ENCODE data around the gene UST. TPM values are rescaled to one million over a fixed set of nuclear protein-coding genes. Genes with fewer than 3 reads are reported as not detected.

Gene UST
- total and polyA plus RNA-seq, 2 experiments from 2014 or later, result 8.0 to 11.7 TPM

DNA sequence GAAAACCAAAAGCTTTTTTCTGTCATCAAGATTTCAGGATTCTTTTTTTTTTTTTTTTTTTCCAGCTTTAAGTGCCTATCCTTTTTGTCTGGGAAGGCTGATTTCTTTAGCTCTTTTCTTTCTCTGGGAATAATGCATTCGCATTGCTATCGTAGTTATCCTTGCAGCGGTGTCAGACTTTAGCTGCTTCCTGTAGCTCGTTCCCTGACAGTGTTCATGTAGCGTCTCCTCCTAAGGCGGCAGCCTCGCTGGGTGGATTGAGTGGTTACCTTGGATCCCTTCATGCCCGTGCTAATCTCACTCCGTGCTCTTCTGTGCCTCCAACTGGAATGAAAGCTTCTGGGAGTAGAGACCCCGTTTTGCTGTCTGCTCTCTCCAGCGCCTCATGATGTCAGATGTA lies 43.1 kb downstream of the UST start:
- TF ChIP-seq EZH2phosphoT487 (IDR thresholded peaks at IDR 0.05; ENCODE audit: low read depth, severe bottlenecking, unreplicated experiment) (no peak), EZH2 (IDR thresholded peaks at IDR 0.05; ENCODE audit: borderline replicate concordance) (no peak)
- TF ChIP-seq, protein P1, sequence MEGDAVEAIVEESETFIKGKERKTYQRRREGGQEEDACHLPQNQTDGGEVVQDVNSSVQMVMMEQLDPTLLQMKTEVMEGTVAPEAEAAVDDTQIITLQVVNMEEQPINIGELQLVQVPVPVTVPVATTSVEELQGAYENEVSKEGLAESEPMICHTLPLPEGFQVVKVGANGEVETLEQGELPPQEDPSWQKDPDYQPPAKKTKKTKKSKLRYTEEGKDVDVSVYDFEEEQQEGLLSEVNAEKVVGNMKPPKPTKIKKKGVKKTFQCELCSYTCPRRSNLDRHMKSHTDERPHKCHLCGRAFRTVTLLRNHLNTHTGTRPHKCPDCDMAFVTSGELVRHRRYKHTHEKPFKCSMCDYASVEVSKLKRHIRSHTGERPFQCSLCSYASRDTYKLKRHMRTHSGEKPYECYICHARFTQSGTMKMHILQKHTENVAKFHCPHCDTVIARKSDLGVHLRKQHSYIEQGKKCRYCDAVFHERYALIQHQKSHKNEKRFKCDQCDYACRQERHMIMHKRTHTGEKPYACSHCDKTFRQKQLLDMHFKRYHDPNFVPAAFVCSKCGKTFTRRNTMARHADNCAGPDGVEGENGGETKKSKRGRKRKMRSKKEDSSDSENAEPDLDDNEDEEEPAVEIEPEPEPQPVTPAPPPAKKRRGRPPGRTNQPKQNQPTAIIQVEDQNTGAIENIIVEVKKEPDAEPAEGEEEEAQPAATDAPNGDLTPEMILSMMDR (IDR thresholded peaks at IDR 0.05; ENCODE audit: poor library complexity), result no peak

DNA sequence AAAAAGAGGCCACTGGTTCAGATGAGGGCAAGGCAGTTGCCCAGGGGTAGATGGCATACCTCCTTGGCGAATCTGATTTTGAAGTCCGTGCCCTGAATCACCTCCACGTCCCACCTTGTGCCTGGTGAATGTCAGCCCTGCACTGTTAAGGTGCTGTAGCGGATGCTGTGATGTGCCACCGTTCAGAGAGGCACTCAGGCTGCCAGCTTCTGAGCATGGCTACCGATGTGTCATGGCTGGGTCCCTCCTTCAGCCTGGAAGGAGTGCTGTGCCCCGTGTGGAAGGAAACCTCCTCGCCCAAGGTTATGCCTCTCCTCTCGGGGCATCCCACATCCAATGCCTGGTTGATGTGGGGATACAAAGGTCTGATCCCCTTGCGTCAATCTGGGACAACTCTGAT lies 43.6 kb downstream of the UST start:
- no peaks in the 10 kb centered on the region for H3K9me2 ChIP-seq (replicated peaks; ENCODE audit: insufficient read depth)
- no peaks in the 10 kb centered on the region for H3K27me3 ChIP-seq
- H3K79me2 ChIP-seq, result peaks cover 8% of the 10 kb centered on the region
- no peak for DNase-seq (ENCODE audit: low spot score)
- TF ChIP-seq EZH2phosphoT487 (IDR thresholded peaks at IDR 0.05; ENCODE audit: low read depth, severe bottlenecking, unreplicated experiment) (no peak), EZH2 (IDR thresholded peaks at IDR 0.05; ENCODE audit: borderline replicate concordance) (no peak)
- TF ChIP-seq, protein P1 (IDR thresholded peaks at IDR 0.05; ENCODE audit: poor library complexity), result no peak
- H4K20me1 ChIP-seq (ENCODE audit: insufficient read depth, poor library complexity, severe bottlenecking), result no peaks in the 10 kb centered on the region
- no peak overlapping the region for H2AFZ ChIP-seq
- H3K4me2 ChIP-seq, result no peak overlapping the region
- no peak overlapping the region for H3K27ac ChIP-seq
- no peaks in the 10 kb centered on the region for H3K36me3 ChIP-seq (replicated peaks; ENCODE audit: insufficient read depth, low read depth)
- H3K4me1 ChIP-seq (ENCODE audit: insufficient read depth), result no peaks in the 10 kb centered on the region
- no peaks in the 10 kb centered on the region for H3K9me3 ChIP-seq (ENCODE audit: low read depth)
- 94% methylated on average over 10 of the region's 10 CpGs for WGBS (ENCODE audit: low lambda C conversion rate, missing lambda C conversion rate)
- no peak overlapping the region for H3K4me3 ChIP-seq

More for the DNA sequence above, 43.1 kb downstream of the UST start:
- no peaks in the 10 kb centered on the region for H3K36me3 ChIP-seq (replicated peaks; ENCODE audit: insufficient read depth, low read depth)
- no peak for DNase-seq (ENCODE audit: low spot score)
- H3K9me3 ChIP-seq (ENCODE audit: low read depth), result no peaks in the 10 kb centered on the region
- H3K27ac ChIP-seq, result no peak overlapping the region
- H3K4me3 ChIP-seq, result no peak overlapping the region
- H3K79me2 ChIP-seq, result peaks cover 8% of the 10 kb centered on the region
- H2AFZ ChIP-seq, result no peak overlapping the region
- H3K4me2 ChIP-seq, result no peak overlapping the region
- H3K4me1 ChIP-seq (ENCODE audit: insufficient read depth), result no peaks in the 10 kb centered on the region
- H4K20me1 ChIP-seq (ENCODE audit: insufficient read depth, poor library complexity, severe bottlenecking), result no peaks in the 10 kb centered on the region
- WGBS (ENCODE audit: low lambda C conversion rate, missing lambda C conversion rate), result 90% methylated on average over 11 of the region's 11 CpGs
- no peaks in the 10 kb centered on the region for H3K9me2 ChIP-seq (replicated peaks; ENCODE audit: insufficient read depth)
- no peaks in the 10 kb centered on the region for H3K27me3 ChIP-seq

DNA sequence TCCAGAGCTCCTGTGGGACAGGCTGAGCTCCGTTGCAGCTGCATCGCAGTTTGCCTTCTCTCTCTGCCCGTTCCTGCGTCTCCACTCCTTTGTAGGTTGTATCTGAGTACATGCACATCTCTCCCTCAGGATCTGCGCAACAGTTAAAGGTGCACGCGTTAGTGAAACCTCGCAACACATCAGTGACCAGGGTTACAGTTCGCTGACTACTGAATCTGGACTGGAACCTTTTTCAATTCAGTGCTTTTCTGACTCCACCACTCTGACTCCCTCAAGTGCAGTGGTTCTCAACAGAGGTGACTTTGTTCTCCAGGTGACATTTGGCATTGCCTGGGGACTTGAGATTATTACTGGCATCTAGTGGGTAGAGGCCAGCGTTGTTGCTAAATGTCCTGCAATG lies 44.0 kb downstream of the UST start:
- TF ChIP-seq, protein P1 (IDR thresholded peaks at IDR 0.05; ENCODE audit: poor library complexity), result no peak
- TF ChIP-seq EZH2phosphoT487 (IDR thresholded peaks at IDR 0.05; ENCODE audit: low read depth, severe bottlenecking, unreplicated experiment), result no peak
- TF ChIP-seq EZH2 (IDR thresholded peaks at IDR 0.05; ENCODE audit: borderline replicate concordance), result no peak
- Histone ChIP-seq H4K20me1 (ENCODE audit: insufficient read depth, poor library complexity, severe bottlenecking) (no peaks in the 10 kb centered on the region), H2AFZ (no peak overlapping the region), H3K9me3 (ENCODE audit: low read depth) (no peaks in the 10 kb centered on the region), H3K79me2 (peaks cover 8% of the 10 kb centered on the region), H3K4me1 (ENCODE audit: insufficient read depth) (no peaks in the 10 kb centered on the region), H3K4me2 (no peak overlapping the region), H3K27me3 (no peaks in the 10 kb centered on the region), H3K36me3 (replicated peaks; ENCODE audit: insufficient read depth, low read depth) (no peaks in the 10 kb centered on the region), H3K9me2 (replicated peaks; ENCODE audit: insufficient read depth) (no peaks in the 10 kb centered on the region), H3K27ac (no peak overlapping the region), H3K4me3 (no peak overlapping the region)
- WGBS (ENCODE audit: low lambda C conversion rate, missing lambda C conversion rate), result 98% methylated on average over 10 of the region's 10 CpGs
- DNase-seq (ENCODE audit: low spot score), result no peak

DNA sequence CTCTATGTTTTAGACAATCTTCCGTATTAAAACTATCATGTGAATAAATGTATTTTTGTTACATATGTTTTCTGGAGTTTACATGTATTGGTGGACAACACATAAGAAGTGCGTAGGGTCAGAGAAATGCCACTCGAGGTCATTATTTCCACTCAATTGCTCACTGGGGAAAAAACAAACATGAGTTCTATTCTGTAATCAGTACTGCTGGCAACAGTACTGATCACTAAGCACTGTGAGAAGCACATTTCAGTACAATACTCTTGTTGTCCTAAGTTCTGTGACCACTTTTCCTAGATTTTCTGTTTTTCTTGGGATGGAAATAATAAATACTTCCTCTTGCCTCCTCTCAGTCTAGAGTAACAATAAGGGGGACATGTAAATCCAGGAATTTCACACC lies 44.5 kb downstream of the UST start:
- H3K9me3 ChIP-seq (ENCODE audit: low read depth), result no peaks in the 10 kb centered on the region
- H3K4me3 ChIP-seq, result no peak overlapping the region
- TF ChIP-seq EZH2 (IDR thresholded peaks at IDR 0.05; ENCODE audit: borderline replicate concordance) (no peak), EZH2phosphoT487 (IDR thresholded peaks at IDR 0.05; ENCODE audit: low read depth, severe bottlenecking, unreplicated experiment) (no peak)
- TF ChIP-seq, protein P1 (IDR thresholded peaks at IDR 0.05; ENCODE audit: poor library complexity), result no peak
- H3K4me1 ChIP-seq (ENCODE audit: insufficient read depth), result no peaks in the 10 kb centered on the region
- no peaks in the 10 kb centered on the region for H3K9me2 ChIP-seq (replicated peaks; ENCODE audit: insufficient read depth)
- H4K20me1 ChIP-seq (ENCODE audit: insufficient read depth, poor library complexity, severe bottlenecking), result no peaks in the 10 kb centered on the region
- H3K79me2 ChIP-seq, result peaks cover 8% of the 10 kb centered on the region
- H3K27me3 ChIP-seq, result no peaks in the 10 kb centered on the region
- H3K4me2 ChIP-seq, result no peak overlapping the region
- H3K36me3 ChIP-seq (replicated peaks; ENCODE audit: insufficient read depth, low read depth), result no peaks in the 10 kb centered on the region
- H2AFZ ChIP-seq, result no peak overlapping the region
- no peak for DNase-seq (ENCODE audit: low spot score)
- no peak overlapping the region for H3K27ac ChIP-seq
- 92% methylated on average over 3 of the region's 3 CpGs for WGBS (ENCODE audit: low lambda C conversion rate, missing lambda C conversion rate)
